ENCODE measurements around the gene STEAP1B.

DNA sequence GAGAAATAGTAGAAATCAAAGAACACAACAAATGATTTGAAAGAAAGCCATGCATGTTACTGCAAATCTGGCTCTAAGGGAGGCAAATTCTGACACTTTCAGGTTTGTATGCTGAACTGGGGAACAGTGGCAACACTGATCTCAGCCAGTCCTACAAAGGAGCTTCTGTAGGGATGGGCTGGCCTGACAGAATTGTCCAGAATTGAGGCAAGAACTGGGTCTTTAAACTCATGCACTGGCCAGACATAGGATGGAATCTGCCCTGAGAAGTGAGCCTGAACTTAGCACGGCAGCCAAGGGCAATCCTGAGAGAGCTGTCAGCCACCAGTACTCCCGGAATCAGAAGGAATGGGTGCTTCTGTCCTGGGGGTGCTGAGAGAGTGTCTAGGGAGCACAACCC lies 72.1 kb downstream of the STEAP1B start:
- TF ChIP-seq CTCF (IDR thresholded peaks at IDR 0.05; ENCODE audit: insufficient read depth, low read depth, low read length) (no peak), EZH2 (IDR thresholded peaks at IDR 0.05; ENCODE audit: insufficient read depth, low read length) (no peak)

Data from astrocyte (in vitro differentiated cells and primary cell).